KOPT-K1 (cell line): Measurements from ENCODE around the gene BCL2L1.

Experiments
- H3K27ac ChIP-seq: fragments of 200-600 bp; sonication (generic); 2 replicates; pipeline ENCODE4 v1.5.1; 2016; ENCODE audit warnings: antibody characterized with exemption, mild to moderate bottlenecking, low read depth, low read length; ENCODE audit not compliant: poor library complexity, severe bottlenecking
- H3K36me3 ChIP-seq: fragments of 200-600 bp; sonication (generic); 2 replicates; pipeline ENCODE4 v1.5.1; 2017; ENCODE audit warnings: antibody characterized with exemption, mild to moderate bottlenecking, low read length, moderate library complexity; ENCODE audit not compliant: insufficient read depth
- H3K9me3 ChIP-seq: fragments of 200-600 bp; sonication (generic); 2 replicates; pipeline ENCODE4 v1.5.1; 2017; ENCODE audit warnings: antibody characterized with exemption, low read length, mild to moderate bottlenecking; ENCODE audit not compliant: insufficient read depth, poor library complexity, severe bottlenecking

BCL2L1 gene

GRCh38 chr20:31717478-31718201, 5.0 kb downstream of the BCL2L1 start:
- Histone ChIP-seq H3K9me3 (no peaks in the 10 kb centered on the region), H3K36me3 (peaks cover 91% of the 10 kb centered on the region), H3K27ac (peak overlapping the region; percentile 41)

- Histone ChIP-seq H3K27ac (peak overlapping the region; percentile 41), H3K9me3 (no peaks in the 10 kb centered on the region), H3K36me3 (peaks cover 98% of the 10 kb centered on the region)
Observed at GRCh38 chr20:31716818-31717477, 5.7 kb downstream of the BCL2L1 start.

GRCh38 chr20:31716351-31716750, 6.3 kb downstream of the BCL2L1 start:
- no peaks in the 10 kb centered on the region for H3K9me3 ChIP-seq
- H3K36me3 ChIP-seq: peaks cover 98% of the 10 kb centered on the region
- H3K27ac ChIP-seq: peak overlapping the region; percentile 41

- Histone ChIP-seq H3K36me3 (peaks cover 98% of the 10 kb centered on the region), H3K27ac (no peak overlapping the region), H3K9me3 (no peaks in the 10 kb centered on the region)
Observed at GRCh38 chr20:31715766-31716165, 6.9 kb downstream of the BCL2L1 start.

GRCh38 chr20:31713312-31714273, 9.1 kb downstream of the BCL2L1 start:
- Histone ChIP-seq H3K27ac (no peak overlapping the region), H3K9me3 (no peaks in the 10 kb centered on the region), H3K36me3 (peaks cover 97% of the 10 kb centered on the region)

GRCh38 chr20:31712564-31713311, 9.9 kb downstream of the BCL2L1 start:
- Histone ChIP-seq H3K9me3 (no peaks in the 10 kb centered on the region), H3K36me3 (peaks cover 99% of the 10 kb centered on the region), H3K27ac (no peak overlapping the region)

GRCh38 chr20:31712112-31712553, 10.5 kb downstream of the BCL2L1 start:
- no peaks in the 10 kb centered on the region for H3K9me3 ChIP-seq
- peaks cover 99% of the 10 kb centered on the region for H3K36me3 ChIP-seq
- no peak overlapping the region for H3K27ac ChIP-seq

GRCh38 chr20:31711179-31712111, 11.2 kb downstream of the BCL2L1 start:
- no peaks in the 10 kb centered on the region for H3K9me3 ChIP-seq
- H3K36me3 ChIP-seq: peaks cover 99% of the 10 kb centered on the region
- H3K27ac ChIP-seq: peak overlapping the region; percentile 19

GRCh38 chr20:31710423-31711108, 12.1 kb downstream of the BCL2L1 start:
- peak overlapping the region; percentile 19 for H3K27ac ChIP-seq
- H3K9me3 ChIP-seq: no peaks in the 10 kb centered on the region
- H3K36me3 ChIP-seq: peaks cover 99% of the 10 kb centered on the region

- H3K36me3 ChIP-seq: peaks cover 99% of the 10 kb centered on the region
- H3K27ac ChIP-seq: no peak overlapping the region
- no peaks in the 10 kb centered on the region for H3K9me3 ChIP-seq
Observed at GRCh38 chr20:31709939-31710338, 12.7 kb downstream of the BCL2L1 start.

- Histone ChIP-seq H3K27ac (peak overlapping the region; percentile 56), H3K36me3 (peaks cover 99% of the 10 kb centered on the region), H3K9me3 (no peaks in the 10 kb centered on the region)
Observed at GRCh38 chr20:31708736-31709534, 13.7 kb downstream of the BCL2L1 start.

- Histone ChIP-seq H3K36me3 (peaks cover 99% of the 10 kb centered on the region), H3K27ac (peak overlapping the region; percentile 56), H3K9me3 (no peaks in the 10 kb centered on the region)
Observed at GRCh38 chr20:31707994-31708735, 14.5 kb downstream of the BCL2L1 start.
